ENCODE results near the gene HMGN4. TPM values are rescaled to one million over a fixed set of nuclear protein-coding genes. Genes with fewer than 3 reads are reported as not detected.

HMGN4 gene
- polyA plus RNA-seq, 1 of the 3 experiments (the other 2 are of a cell fraction): 76.3 TPM

- TF ChIP-seq ZBTB33 (IDR thresholded peaks at IDR 0.05; ENCODE audit: borderline replicate concordance, low read depth) (no peak), NFIC (IDR thresholded peaks at IDR 0.05; ENCODE audit: borderline replicate concordance) (no peak)
Observed at GRCh38 chr6:26494117-26494516, 44.0 kb upstream of the HMGN4 start (continued).

GRCh38 chr6:26495281-26495680, 42.9 kb upstream of the HMGN4 start:
- H3K9ac ChIP-seq: no peak overlapping the region
- H3F3A ChIP-seq (replicated peaks; ENCODE audit: insufficient read depth): no peaks in the 10 kb centered on the region
- ChIA-PET POLR2A (no interaction called here), CTCF (interaction anchor here (1.1 to 2.1 kb wide), 3 partner anchors 154 to 649 kb away, joined by 4 to 6 read pairs (median 4); no protein-coding TSS in a partner anchor)
- DNase-seq: no peak
- TF ChIP-seq ZBTB33 (IDR thresholded peaks at IDR 0.05; ENCODE audit: borderline replicate concordance, low read depth) (no peak), CHD2 (IDR thresholded peaks at IDR 0.05; ENCODE audit: low read length, partially characterized antibody) (no peak), FOSL2 (IDR thresholded peaks at IDR 0.05; ENCODE audit: borderline replicate concordance, low read depth) (no peak), TAF1 (IDR thresholded peaks at IDR 0.05; ENCODE audit: borderline replicate concordance, low read depth, low read length) (no peak), YY1 (IDR thresholded peaks at IDR 0.05; ENCODE audit: low read depth) (no peak), NRF1 (IDR thresholded peaks at IDR 0.05; ENCODE audit: low read depth, low read length) (no peak), REST (IDR thresholded peaks at IDR 0.05; ENCODE audit: low read depth, low read length) (no peak)
- no peaks in the 10 kb centered on the region for H3K9me2 ChIP-seq
- no peaks in the 10 kb centered on the region for H3K9me3 ChIP-seq
- no peak overlapping the region for H2AFZ ChIP-seq (ENCODE audit: low read depth)
- no peaks in the 10 kb centered on the region for H3K4me1 ChIP-seq (ENCODE audit: control insufficient read depth in 1 of 2, insufficient read depth in 2 of 2, low read depth in 1 of 2, low read length in 1 of 2)
- no peak overlapping the region for H3K27ac ChIP-seq (ENCODE audit: low read depth in 2 of 2, low read length in 1 of 2)
- H3K79me2 ChIP-seq (ENCODE audit: insufficient read depth): no peaks in the 10 kb centered on the region
- no peaks in the 10 kb centered on the region for H3K36me3 ChIP-seq (replicated peaks in 1 of 2; ENCODE audit: control insufficient read depth in 1 of 2, insufficient read depth in 2 of 2, low read length in 1 of 2)
- H4K20me1 ChIP-seq (ENCODE audit: insufficient read depth): no peaks in the 10 kb centered on the region
- no peak overlapping the region for H3K4me2 ChIP-seq
- H3K4me3 ChIP-seq (ENCODE audit: low read depth in 2 of 2, low read length in 1 of 2): no peak overlapping the region
- WGBS (ENCODE audit: low lambda C conversion rate): 23% methylated on average over 1 of the region's 1 CpG
- H3K27me3 ChIP-seq (ENCODE audit: insufficient read depth): peaks cover 5% of the 10 kb centered on the region; the same call in 1 of the 2 replicates

Data from SK-N-SH (cell line).